Activated CD8-positive, alpha-beta T cell treated with anti-CD3 and anti-CD28 coated beads for 36 hours (primary cell): ENCODE results near the gene DRC7. TPM values are rescaled to one million over a fixed set of nuclear protein-coding genes. Genes with fewer than 3 reads are reported as not detected.
"Not testable (repeated sequence)": the region's sequence is repeated elsewhere in the genome, so short reads cannot be mapped to it uniquely, and the experiment has no call there.

ENCODE experiments used
- ATAC-seq: fragments of 200-7000 bp; cut with Tn5 transposase; one replicate; pipeline ENCODE4 v1.10.0; 2021; ENCODE audit warnings: mild to moderate bottlenecking, moderate library complexity
- CTCF ChIA-PET: fragments of 350-600 bp; sonication (Branson Sonifier 250); formaldehyde crosslinking; loops from one replicate; lab custom pipeline; 2021; ENCODE audit warnings: antibody characterized with exemption; lab: Charles Lee
- POLR2A ChIA-PET: fragments of 350-600 bp; sonication (Branson Sonifier 250); formaldehyde crosslinking; loops from one replicate; lab custom pipeline; 2021; ENCODE audit warnings: antibody characterized with exemption; lab: Charles Lee
- DNase-seq: peaks from one replicate; pipeline ENCODE4 v3.0.0-alpha.2; 2020
- H3K27ac Mint-ChIP-seq: one replicate; pipeline ENCODE4 v1.8.0; 2021; ENCODE audit warnings: mild to moderate bottlenecking, mixed read lengths
- H3K27me3 Mint-ChIP-seq: one replicate; pipeline ENCODE4 v1.8.0; 2021; ENCODE audit warnings: mixed read lengths
- H3K36me3 Mint-ChIP-seq: one replicate; pipeline ENCODE4 v1.8.0; 2021; ENCODE audit warnings: low read depth, mixed read lengths
- H3K4me1 Mint-ChIP-seq: one replicate; pipeline ENCODE4 v1.8.0; 2021; ENCODE audit warnings: low read depth, mixed read lengths
- H3K4me3 Mint-ChIP-seq: one replicate; pipeline ENCODE4 v1.8.0; 2021; ENCODE audit warnings: mild to moderate bottlenecking, moderate library complexity, mixed read lengths
- H3K9me3 Mint-ChIP-seq: one replicate; pipeline ENCODE4 v1.8.0; 2021; ENCODE audit warnings: mixed read lengths
- intact Hi-C: fragments of 100-400 bp; cut with micrococcal nuclease; formaldehyde crosslinking; loops from one replicate; pipeline ENCODE4 v1.10.0; 2022
- total RNA-seq, 2 experiments: library from RNA; stranded (reverse); gene quantifications; one replicate each; pipeline ENCODE4 v1.2.3, GENCODE V29; 2021
- TF ChIP-seq, protein P1 (sequence below): fragments of 200-600 bp; IDR thresholded peaks from one replicate; pipeline ENCODE4 v1.8.0; 2022; ENCODE audit warnings: antibody characterized with exemption, mild to moderate bottlenecking

DRC7 gene
- total RNA-seq, 2 experiments from 2014 or later = 0.58 TPM; not detected in 1

DNA sequence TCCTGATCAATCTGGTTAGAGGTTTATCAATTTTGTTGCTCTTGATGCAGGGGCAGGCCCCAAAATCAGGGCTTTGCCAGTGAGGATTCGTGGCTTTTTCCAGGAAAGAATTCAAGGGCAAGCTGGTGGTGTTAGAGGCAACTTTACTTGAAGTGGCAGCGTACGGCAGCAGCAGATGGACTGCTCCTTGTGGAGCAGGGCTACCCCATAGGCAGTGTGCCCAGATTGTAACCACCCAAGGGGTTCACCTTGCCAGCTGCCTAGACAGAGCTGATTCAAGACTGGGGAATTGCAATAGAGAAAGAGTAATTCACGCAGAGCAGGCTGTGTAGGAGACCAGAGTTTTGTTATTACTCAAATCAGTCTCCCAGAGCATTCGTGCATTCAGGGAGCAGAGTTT, 16.7 kb downstream of the DRC7 start:
- intact Hi-C loops = no loop called here
- ChIA-PET POLR2A (no interaction called here), CTCF (interaction anchor here (1.7 to 4.2 kb wide), 2 partner anchors 63 to 135 kb away, joined by 7 to 23 read pairs; no protein-coding TSS in a partner anchor)
- Mint-ChIP-seq H3K27me3 (peaks cover 3% of the 10 kb centered on the region), H3K9me3 (no peaks in the 10 kb centered on the region), H3K4me3 (no peak overlapping the region), H3K4me1 (peaks cover 4% of the 10 kb centered on the region), H3K27ac (no peak overlapping the region), H3K36me3 (no peaks in the 10 kb centered on the region)
- DNase-seq (no peak), ATAC-seq (no peak)
- TF ChIP-seq, protein P1, sequence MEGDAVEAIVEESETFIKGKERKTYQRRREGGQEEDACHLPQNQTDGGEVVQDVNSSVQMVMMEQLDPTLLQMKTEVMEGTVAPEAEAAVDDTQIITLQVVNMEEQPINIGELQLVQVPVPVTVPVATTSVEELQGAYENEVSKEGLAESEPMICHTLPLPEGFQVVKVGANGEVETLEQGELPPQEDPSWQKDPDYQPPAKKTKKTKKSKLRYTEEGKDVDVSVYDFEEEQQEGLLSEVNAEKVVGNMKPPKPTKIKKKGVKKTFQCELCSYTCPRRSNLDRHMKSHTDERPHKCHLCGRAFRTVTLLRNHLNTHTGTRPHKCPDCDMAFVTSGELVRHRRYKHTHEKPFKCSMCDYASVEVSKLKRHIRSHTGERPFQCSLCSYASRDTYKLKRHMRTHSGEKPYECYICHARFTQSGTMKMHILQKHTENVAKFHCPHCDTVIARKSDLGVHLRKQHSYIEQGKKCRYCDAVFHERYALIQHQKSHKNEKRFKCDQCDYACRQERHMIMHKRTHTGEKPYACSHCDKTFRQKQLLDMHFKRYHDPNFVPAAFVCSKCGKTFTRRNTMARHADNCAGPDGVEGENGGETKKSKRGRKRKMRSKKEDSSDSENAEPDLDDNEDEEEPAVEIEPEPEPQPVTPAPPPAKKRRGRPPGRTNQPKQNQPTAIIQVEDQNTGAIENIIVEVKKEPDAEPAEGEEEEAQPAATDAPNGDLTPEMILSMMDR = no peak

DNA sequence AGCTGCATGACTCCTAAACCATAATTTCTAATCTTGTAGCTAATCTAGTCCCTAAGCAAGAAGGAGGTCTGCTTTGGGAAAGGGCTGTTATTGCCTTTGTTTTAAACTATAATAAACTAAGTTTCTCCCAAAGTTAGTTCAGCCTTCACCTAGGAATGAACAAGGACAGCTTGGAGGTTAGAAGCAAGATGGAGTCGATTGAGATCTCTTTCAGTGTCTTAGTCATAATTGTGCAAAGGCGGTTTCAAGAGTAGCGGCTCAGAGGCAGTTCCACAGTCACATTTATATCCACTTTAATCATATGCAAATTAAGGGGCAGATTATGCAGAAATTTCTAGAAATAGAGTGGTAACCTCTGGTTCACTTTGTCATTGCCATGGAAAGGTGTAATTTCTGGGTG, 17.4 kb downstream of the DRC7 start:
- ChIA-PET CTCF (interaction anchor here (1.7 to 4.2 kb wide), 2 partner anchors 63 to 136 kb away, joined by 7 to 23 read pairs; no protein-coding TSS in a partner anchor), POLR2A (no interaction called here)
- H3K27me3 Mint-ChIP-seq = peaks cover 1% of the 10 kb centered on the region
- H3K27ac Mint-ChIP-seq = no peak overlapping the region
- TF ChIP-seq, protein P1 = no peak
- ATAC-seq = no peak
- no peak for DNase-seq
- peaks cover 4% of the 10 kb centered on the region for H3K4me1 Mint-ChIP-seq
- no peaks in the 10 kb centered on the region for H3K36me3 Mint-ChIP-seq
- intact Hi-C loops = no loop called here
- H3K9me3 Mint-ChIP-seq = no peaks in the 10 kb centered on the region
- H3K4me3 Mint-ChIP-seq = no peak overlapping the region

DNA sequence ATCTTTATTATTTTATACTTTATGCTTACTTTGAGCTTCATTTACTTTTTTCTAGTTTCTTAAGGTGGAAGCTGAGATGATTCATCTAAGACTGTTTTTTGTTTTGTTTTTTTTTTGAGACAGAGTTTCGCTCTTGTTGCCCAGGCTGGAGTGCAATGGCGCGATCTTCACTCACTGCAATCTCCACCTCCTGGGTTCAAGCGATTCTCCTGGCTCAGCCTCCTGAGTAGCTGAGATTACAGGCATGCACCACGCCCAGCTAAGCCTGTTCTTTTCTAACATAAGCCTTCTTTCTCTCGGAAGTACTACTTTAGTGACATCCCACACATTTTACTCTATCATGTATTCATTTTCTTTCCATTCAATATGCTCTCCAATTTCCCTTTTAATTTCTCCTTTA, 18.0 kb downstream of the DRC7 start:
- DNase-seq, POLR2A ChIA-PET, intact Hi-C loops, H3K27me3 Mint-ChIP-seq, ATAC-seq, H3K9me3 Mint-ChIP-seq, H3K4me3 Mint-ChIP-seq, H3K27ac Mint-ChIP-seq, H3K36me3 Mint-ChIP-seq, H3K4me1 Mint-ChIP-seq: not testable (repeated sequence)
- CTCF ChIA-PET = interaction anchor here (4.2 kb wide), 1 partner anchor 136 kb away, joined by 23 read pairs; no protein-coding TSS in a partner anchor

DNA sequence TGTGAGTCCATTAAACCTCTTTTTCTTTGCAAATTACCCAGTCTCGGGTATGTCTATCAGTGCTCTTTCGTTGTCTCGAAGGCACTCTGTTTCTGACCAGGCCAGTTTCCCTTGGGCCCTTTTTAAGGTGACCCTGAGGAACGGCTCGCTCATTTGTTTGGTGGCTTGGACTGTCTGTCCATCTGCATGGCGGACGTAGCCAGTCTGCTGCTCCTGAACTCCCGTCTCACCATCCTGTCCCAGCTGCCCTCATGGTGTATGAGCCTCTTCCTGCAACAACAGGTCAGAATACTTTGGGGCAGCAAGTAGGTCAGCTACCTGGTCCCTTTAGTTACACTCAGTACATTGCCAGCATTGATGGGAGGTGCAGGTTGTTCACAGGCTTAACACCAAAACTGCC, 19.0 kb downstream of the DRC7 start:
- CTCF ChIA-PET = interaction anchor here (1.3 to 4.2 kb wide), 2 partner anchors 137 to 294 kb away, joined by 3 to 23 read pairs; no protein-coding TSS in a partner anchor
- POLR2A ChIA-PET = no interaction called here

DNA sequence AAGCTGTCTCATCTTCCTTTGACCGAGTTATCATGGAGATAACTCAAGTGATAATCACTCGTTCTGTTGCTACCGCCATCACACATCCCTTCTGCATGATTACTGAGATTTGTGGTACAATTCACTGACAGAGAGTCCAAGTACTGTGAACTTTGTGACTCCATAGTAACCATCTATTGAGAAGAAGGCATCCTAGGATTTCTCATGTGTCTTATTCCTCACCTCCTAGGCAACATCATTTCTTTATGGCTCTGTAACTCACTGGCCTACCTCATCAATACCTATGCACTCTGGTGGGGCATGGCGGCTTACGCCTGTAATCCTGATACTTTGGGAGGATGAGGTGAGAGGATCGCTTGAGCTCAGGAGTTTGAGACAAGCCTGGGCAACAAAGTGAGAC, 19.4 kb downstream of the DRC7 start:
- Mint-ChIP-seq H3K9me3 (no peaks in the 10 kb centered on the region), H3K36me3 (no peaks in the 10 kb centered on the region), H3K27me3 (peaks cover 1% of the 10 kb centered on the region), H3K27ac (no peak overlapping the region), H3K4me1 (no peaks in the 10 kb centered on the region), H3K4me3 (no peak overlapping the region)
- TF ChIP-seq, protein P1 = no peak
- ATAC-seq (no peak), DNase-seq (no peak)
- ChIA-PET CTCF (interaction anchor here (1.3 to 4.2 kb wide), 2 partner anchors 138 to 295 kb away, joined by 3 to 23 read pairs; no protein-coding TSS in a partner anchor), POLR2A (no interaction called here)
- intact Hi-C loops = no loop called here

More for the DNA sequence above, 19.0 kb downstream of the DRC7 start:
- Mint-ChIP-seq H3K27me3 (peaks cover 1% of the 10 kb centered on the region), H3K9me3 (no peaks in the 10 kb centered on the region), H3K4me3 (no peak overlapping the region), H3K27ac (no peak overlapping the region), H3K36me3 (no peaks in the 10 kb centered on the region), H3K4me1 (no peaks in the 10 kb centered on the region)
- DNase-seq (no peak), ATAC-seq (no peak)
- TF ChIP-seq, protein P1 = no peak
- intact Hi-C loops = no loop called here
